Neural cell (in vitro differentiated cells): ENCODE results near the gene ABCA13. TPM values are rescaled to one million over a fixed set of nuclear protein-coding genes. Genes with fewer than 3 reads are reported as not detected.

ENCODE experiments used
- H2AFZ ChIP-seq: fragments of 200-600, 300-800 bp; sonication (generic), shearing (Covaris generic); 2 replicates; pipeline ENCODE4 v1.6.0; 2014; ENCODE audit warnings: low read depth, mild to moderate bottlenecking, antibody characterized with exemption, low read length, moderate library complexity
- H3F3A ChIP-seq: fragments of 200-600 bp; shearing (Covaris generic); 2 replicates; pipeline ENCODE4 v1.6.1; 2016; ENCODE audit warnings: mild to moderate bottlenecking, moderate library complexity, mixed read lengths, antibody characterized with exemption, low read length; ENCODE audit not compliant: insufficient read depth, poor library complexity, severe bottlenecking
- H3K27ac ChIP-seq: fragments of 200-600, 300-800 bp; sonication (generic), shearing (Covaris generic); 2 replicates; pipeline ENCODE4 v1.5.1; 2014; ENCODE audit warnings: mild to moderate bottlenecking, low read length, moderate library complexity
- H3K27me3 ChIP-seq: fragments of 300-800, 200-600 bp; sonication (generic), shearing (Covaris generic); 2 replicates; pipeline ENCODE4 v1.6.0; 2014; ENCODE audit warnings: mild to moderate bottlenecking, low read depth, low read length, moderate library complexity; ENCODE audit not compliant: insufficient read depth
- H3K36me3 ChIP-seq: fragments of 300-800, 200-600 bp; sonication (generic), shearing (Covaris generic); 2 replicates; pipeline ENCODE4 v1.5.1; 2014; ENCODE audit warnings: mild to moderate bottlenecking, antibody characterized with exemption, low read length, moderate library complexity; ENCODE audit not compliant: insufficient read depth
- H3K4me2 ChIP-seq: fragments of 300-800, 200-600 bp; sonication (generic), shearing (Covaris generic); 2 replicates; pipeline ENCODE4 v1.6.0; 2014; ENCODE audit warnings: mild to moderate bottlenecking, low read length
- H3K4me3 ChIP-seq: fragments of 300-800, 200-600 bp; sonication (generic), shearing (Covaris generic); 2 replicates; pipeline ENCODE4 v1.5.1; 2014; ENCODE audit warnings: mild to moderate bottlenecking, low read length, moderate library complexity
- H3K79me2 ChIP-seq: fragments of 200-600 bp; shearing (Covaris generic); replicated peaks from 2 replicates; pipeline ENCODE4 v1.6.0; 2014; ENCODE audit warnings: mild to moderate bottlenecking, low read length, moderate library complexity; ENCODE audit not compliant: insufficient read depth
- H3K9ac ChIP-seq: fragments of 300-800, 200-600 bp; sonication (generic), shearing (Covaris generic); 2 replicates; pipeline ENCODE4 v1.6.1; 2016; ENCODE audit warnings: mild to moderate bottlenecking, low read length, mixed read lengths
- H3K9me2 ChIP-seq: fragments of 200-600 bp; shearing (Covaris generic); 2 replicates; pipeline ENCODE4 v1.6.1; 2016; ENCODE audit warnings: mild to moderate bottlenecking, low read length, mixed read lengths; ENCODE audit not compliant: insufficient read depth
- H3K9me3 ChIP-seq: fragments of 200-600, 300-800 bp; sonication (generic), shearing (Covaris generic); 2 replicates; pipeline ENCODE4 v1.6.1; 2016; ENCODE audit warnings: mild to moderate bottlenecking, mixed run types, low read length, moderate library complexity, mixed read lengths
- H4K20me1 ChIP-seq: fragments of 200-600 bp; shearing (Covaris generic); 2 replicates; pipeline ENCODE4 v1.6.1; 2016; ENCODE audit warnings: mild to moderate bottlenecking, mixed run types; ENCODE audit not compliant: insufficient read depth
- CTCF ChIP-seq: fragments of 450-650 bp; IDR thresholded peaks from 2 replicates; pipeline ENCODE4 v1.5.1; 2014; ENCODE audit warnings: antibody characterized with exemption, mild to moderate bottlenecking, moderate library complexity; ENCODE audit not compliant: poor library complexity, severe bottlenecking
- EP300 ChIP-seq: fragments of 450-650 bp; conservative IDR thresholded peaks from 2 replicates; pipeline ENCODE4 v1.6.1; 2014; ENCODE audit warnings: antibody characterized with exemption, mild to moderate bottlenecking, moderate library complexity; ENCODE audit not compliant: poor library complexity, severe bottlenecking
- EZH2 ChIP-seq: fragments of 200-600, 300-800 bp; shearing (Covaris generic), sonication (generic); IDR thresholded peaks from 2 replicates; pipeline ENCODE4 v1.6.1; 2014; ENCODE audit warnings: antibody characterized with exemption, low read length, borderline replicate concordance, mild to moderate bottlenecking; ENCODE audit not compliant: insufficient read depth, poor library complexity, severe bottlenecking
- MXI1 ChIP-seq: fragments of 450-650 bp; conservative IDR thresholded peaks from 2 replicates; pipeline ENCODE4 v1.6.1; 2014; ENCODE audit warnings: antibody characterized with exemption, mild to moderate bottlenecking; ENCODE audit not compliant: poor library complexity, severe bottlenecking
- POLR2AphosphoS5 ChIP-seq: IDR thresholded peaks from 2 replicates; pipeline ENCODE4 v1.6.1; 2012
- RAD21 ChIP-seq: fragments of 450-650 bp; conservative IDR thresholded peaks from 2 replicates; pipeline ENCODE4 v1.6.1; 2014; ENCODE audit warnings: antibody characterized with exemption, mild to moderate bottlenecking, moderate library complexity
- REST ChIP-seq: IDR thresholded peaks from 2 replicates; pipeline ENCODE4 v1.6.1; 2012; ENCODE audit warnings: borderline replicate concordance
- SMC3 ChIP-seq: fragments of 450-650 bp; conservative IDR thresholded peaks from 2 replicates; pipeline ENCODE4 v1.6.1; 2014; ENCODE audit warnings: antibody characterized with exemption, mild to moderate bottlenecking, moderate library complexity; ENCODE audit not compliant: poor library complexity
- TAF1 ChIP-seq: IDR thresholded peaks from 2 replicates; pipeline ENCODE4 v1.6.1; 2012; ENCODE audit warnings: low read depth
- polyA plus RNA-seq: library from polyadenylated mRNA; depleted of rRNA; stranded (reverse); fragments of >200 nt; gene quantifications from 2 replicates; pipeline ENCODE4 v1.2.3, GENCODE V29; 2014

Gene ABCA13
- polyA plus RNA-seq, 1 donor from 2014 or later = 0.20 TPM

- no peak for TF ChIP-seq REST
- TF ChIP-seq RAD21 = no peak
- Histone ChIP-seq H3K9ac (no peak overlapping the region), H3F3A (no peaks in the 10 kb centered on the region)
These were observed 140.3 kb downstream of the ABCA13 start for GRCh38 chr7:48311464-48312100.

GRCh38 chr7:48312151-48312550, 140.9 kb downstream of the ABCA13 start:
- Histone ChIP-seq H3K9me2 (no peaks in the 10 kb centered on the region), H4K20me1 (no peaks in the 10 kb centered on the region), H3K9ac (no peak overlapping the region), H3K36me3 (no peaks in the 10 kb centered on the region), H3F3A (no peaks in the 10 kb centered on the region), H3K79me2 (no peaks in the 10 kb centered on the region), H2AFZ (no peak overlapping the region), H3K27me3 (no peaks in the 10 kb centered on the region), H3K4me2 (no peak overlapping the region), H3K4me3 (no peak overlapping the region), H3K9me3 (no peaks in the 10 kb centered on the region), H3K27ac (no peak overlapping the region)
- TF ChIP-seq CTCF (no peak), EZH2 (no peak)

More at GRCh38 chr7:48311464-48312100, 140.3 kb downstream of the ABCA13 start:
- Histone ChIP-seq H3K27ac (no peak overlapping the region), H3K36me3 (no peaks in the 10 kb centered on the region), H3K27me3 (no peaks in the 10 kb centered on the region), H3K79me2 (no peaks in the 10 kb centered on the region), H3K4me2 (no peak overlapping the region), H4K20me1 (no peaks in the 10 kb centered on the region), H3K9me3 (no peaks in the 10 kb centered on the region), H3K9me2 (no peaks in the 10 kb centered on the region), H3K4me3 (no peak overlapping the region), H2AFZ (no peak overlapping the region)

GRCh38 chr7:48316768-48317167, 145.5 kb downstream of the ABCA13 start:
- H3K4me3 ChIP-seq = no peak overlapping the region
- H3K27me3 ChIP-seq = no peaks in the 10 kb centered on the region
- H3K79me2 ChIP-seq = no peaks in the 10 kb centered on the region
- no peaks in the 10 kb centered on the region for H3K36me3 ChIP-seq
- H3K9me2 ChIP-seq = no peaks in the 10 kb centered on the region
- no peak overlapping the region for H2AFZ ChIP-seq
- no peaks in the 10 kb centered on the region for H3K9me3 ChIP-seq
- no peaks in the 10 kb centered on the region for H4K20me1 ChIP-seq
- no peaks in the 10 kb centered on the region for H3F3A ChIP-seq
- H3K27ac ChIP-seq = no peak overlapping the region
- no peak for TF ChIP-seq SMC3
- no peak for TF ChIP-seq EP300
- TF ChIP-seq CTCF = no peak
- no peak for TF ChIP-seq REST
- no peak for TF ChIP-seq RAD21
- no peak for TF ChIP-seq EZH2
- no peak for TF ChIP-seq POLR2AphosphoS5
- no peak for TF ChIP-seq MXI1
- no peak for TF ChIP-seq TAF1
- no peak overlapping the region for H3K9ac ChIP-seq
- H3K4me2 ChIP-seq = no peak overlapping the region
